GM12801 (cell line): ENCODE measurements around the gene RPL15.

Experiments used
- TF ChIP-seq, protein P1 (sequence below): IDR thresholded peaks from one replicate; pipeline ENCODE4 v1.5.1; 2011; ENCODE audit warnings: control low read depth; ENCODE audit not compliant: insufficient read length; ENCODE audit errors: extremely low read depth

RPL15 gene

DNA sequence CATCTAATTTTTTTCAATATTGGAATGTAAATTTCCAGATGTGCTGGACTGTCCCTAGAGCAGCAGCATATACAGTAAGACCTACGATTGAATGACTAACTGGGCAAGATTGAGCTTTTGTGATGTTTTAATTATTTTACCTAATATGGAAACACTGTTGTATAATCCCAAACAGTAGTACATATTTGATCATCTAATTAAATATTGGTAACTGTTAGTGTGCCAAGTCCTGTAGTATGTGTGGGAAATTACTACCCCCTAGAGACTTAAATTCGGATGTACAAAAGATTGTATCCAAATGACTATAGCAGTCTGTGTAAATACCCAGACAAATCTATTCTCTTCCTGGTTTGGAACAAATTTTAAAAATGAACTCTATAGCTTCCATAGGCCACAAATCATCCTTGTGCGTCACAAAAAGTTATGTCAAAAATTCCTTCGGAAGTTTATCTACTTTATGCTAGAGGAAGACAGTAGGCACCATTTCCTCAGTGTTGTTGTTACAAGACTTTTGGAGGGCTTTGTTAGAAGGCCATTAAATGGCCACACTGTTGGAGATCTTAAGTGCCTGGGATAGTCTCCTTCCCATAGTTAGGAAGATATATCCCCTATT lies 41.7 kb upstream of the RPL15 start:
- TF ChIP-seq, protein P1, sequence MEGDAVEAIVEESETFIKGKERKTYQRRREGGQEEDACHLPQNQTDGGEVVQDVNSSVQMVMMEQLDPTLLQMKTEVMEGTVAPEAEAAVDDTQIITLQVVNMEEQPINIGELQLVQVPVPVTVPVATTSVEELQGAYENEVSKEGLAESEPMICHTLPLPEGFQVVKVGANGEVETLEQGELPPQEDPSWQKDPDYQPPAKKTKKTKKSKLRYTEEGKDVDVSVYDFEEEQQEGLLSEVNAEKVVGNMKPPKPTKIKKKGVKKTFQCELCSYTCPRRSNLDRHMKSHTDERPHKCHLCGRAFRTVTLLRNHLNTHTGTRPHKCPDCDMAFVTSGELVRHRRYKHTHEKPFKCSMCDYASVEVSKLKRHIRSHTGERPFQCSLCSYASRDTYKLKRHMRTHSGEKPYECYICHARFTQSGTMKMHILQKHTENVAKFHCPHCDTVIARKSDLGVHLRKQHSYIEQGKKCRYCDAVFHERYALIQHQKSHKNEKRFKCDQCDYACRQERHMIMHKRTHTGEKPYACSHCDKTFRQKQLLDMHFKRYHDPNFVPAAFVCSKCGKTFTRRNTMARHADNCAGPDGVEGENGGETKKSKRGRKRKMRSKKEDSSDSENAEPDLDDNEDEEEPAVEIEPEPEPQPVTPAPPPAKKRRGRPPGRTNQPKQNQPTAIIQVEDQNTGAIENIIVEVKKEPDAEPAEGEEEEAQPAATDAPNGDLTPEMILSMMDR, result no peak

DNA sequence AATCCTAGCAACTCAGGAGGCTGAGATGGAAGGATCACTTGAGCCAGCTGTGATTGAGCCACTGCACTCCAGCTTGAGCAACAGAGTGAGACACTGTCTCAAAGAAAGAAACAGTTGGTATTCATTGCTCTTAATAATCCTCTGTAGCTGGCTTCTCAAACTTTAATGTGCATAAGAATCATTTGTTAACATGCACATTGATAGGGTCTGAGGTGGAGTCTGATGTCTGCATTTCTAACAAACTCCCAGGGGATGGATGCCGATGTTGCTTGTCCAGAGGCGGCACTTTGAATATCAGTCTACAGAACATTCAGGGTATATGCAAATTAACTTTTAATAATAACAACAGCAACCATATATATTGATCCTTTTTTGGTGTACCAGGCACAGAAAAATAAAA lies 40.0 kb upstream of the RPL15 start:
- TF ChIP-seq, protein P1, result no peak

DNA sequence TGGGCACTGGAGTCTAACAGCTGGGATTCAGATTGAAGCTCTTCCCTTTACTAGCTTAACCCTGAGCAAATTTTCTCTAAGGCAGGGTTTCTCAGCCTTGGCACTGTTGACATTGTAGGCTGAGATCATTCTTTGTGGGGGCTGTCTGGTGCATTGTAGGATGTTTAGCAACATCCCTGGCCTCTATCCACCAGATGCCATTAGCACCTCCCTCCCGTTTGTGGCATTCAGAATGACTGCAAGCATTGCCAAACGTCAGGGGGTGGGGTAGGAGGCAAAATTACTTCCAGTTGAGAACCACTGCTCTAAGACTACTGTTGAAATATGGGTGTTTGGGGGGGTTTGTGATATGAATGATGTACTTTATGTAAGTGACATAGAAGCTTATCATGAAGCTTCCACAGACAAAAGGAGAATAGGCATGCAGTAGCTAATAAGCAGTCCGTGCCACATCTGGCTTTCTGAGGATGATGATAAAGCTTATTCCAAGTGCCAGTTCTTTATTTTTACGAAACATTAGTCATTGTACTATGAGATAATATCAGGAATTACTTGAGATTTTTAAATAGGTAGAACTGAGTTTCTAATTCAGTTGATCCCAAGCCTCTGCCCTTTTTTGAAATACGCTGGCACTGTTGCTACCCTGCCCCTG lies 39.5 kb upstream of the RPL15 start:
- TF ChIP-seq, protein P1, result no peak

DNA sequence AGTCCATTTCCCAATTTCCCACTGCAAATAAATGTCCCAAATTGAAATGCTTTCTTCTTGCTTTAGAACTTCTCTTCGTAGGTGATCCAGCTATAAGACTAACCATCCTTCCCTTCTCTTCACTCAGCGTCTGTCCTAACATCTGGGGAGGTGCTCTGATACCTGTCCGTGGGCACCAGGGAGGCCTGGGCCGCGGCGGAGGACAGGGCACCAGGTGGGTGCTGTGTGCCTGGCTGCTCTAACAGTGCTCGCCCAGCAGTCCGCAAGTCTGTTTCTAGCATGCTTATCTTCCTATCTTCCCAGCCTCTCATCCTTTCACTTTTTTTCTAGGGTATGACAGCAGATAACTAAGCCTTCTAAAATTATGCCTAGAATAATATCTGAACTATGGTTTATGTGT lies 37.4 kb upstream of the RPL15 start:
- TF ChIP-seq, protein P1, result no peak

DNA sequence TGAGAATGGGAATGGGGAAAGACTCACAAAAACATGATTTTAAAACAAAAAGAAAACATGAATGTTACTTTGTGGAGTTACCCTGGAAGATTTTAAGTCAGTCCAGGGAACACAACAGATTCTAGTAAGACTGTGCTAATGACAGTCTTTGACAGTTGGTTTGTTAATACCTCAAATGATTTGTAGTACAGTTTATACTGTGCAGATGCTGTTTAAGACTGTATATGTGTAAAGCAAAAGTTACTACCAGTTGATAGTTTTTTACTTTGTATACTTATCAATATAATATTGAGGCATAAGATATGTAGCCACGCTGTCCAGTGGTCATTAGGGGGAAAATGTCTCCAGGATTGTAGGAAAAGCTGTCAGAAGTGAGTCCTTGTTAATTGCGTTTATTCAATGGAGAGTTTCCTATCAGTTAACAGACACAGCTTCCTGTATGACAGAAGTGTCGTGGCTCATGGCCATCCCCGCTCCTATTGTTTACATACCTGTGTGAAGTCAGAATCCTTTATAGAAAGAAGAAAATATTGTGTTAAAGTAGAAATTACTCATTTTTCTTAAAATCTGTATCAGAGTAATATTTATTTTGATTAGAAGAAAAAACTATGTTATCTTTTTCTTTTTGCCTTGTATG lies 36.1 kb upstream of the RPL15 start:
- TF ChIP-seq, protein P1, result no peak

DNA sequence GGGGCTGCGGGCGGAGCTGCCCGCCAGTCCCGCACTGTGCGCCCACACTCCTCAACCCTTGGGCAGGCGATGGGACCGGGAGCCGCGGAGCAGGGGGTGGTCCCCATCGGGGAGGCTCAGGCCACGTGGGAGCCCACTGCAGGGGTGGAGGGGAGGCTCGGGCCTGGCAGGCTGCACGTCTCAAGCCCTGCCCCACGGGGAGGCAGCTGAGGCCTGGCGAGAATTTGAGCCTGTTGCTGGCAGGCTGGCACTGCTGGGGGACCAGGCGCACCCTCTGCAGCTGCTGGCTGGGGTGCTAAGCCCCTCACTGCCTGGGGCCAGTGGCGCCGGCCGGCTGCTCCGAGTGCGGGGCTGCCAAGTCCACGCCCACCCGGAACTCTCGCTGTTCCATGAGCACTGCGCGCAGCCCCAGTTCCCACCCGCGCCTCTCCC lies 34.4 kb upstream of the RPL15 start:
- TF ChIP-seq, protein P1, result no peak

DNA sequence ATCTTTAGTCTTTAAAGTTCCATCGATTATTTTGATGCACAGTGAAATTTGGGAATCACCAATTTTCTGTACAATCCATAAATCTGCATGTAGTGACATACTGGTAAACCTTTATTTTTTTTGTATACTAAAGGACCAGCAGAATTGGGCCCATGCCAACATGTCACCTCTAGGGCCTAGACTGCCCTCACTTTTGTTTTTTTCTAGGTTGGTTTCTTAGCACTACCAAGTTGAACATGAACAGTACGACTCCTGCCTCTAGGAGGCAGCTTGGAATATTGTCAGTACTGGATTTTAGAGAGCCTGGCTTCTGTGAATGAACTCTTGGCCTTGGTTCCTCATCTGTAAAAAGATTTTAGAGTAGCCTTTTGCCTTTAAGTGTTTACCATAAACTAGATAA lies 32.5 kb upstream of the RPL15 start:
- TF ChIP-seq, protein P1, result no peak
